HG02759 (cell line): Measurements from ENCODE around the gene FOXL2NB.
"Not testable (repeated sequence)": the region's sequence is repeated elsewhere in the genome, so short reads cannot be mapped to it uniquely, and the experiment has no call there.

ENCODE experiments used
- ATAC-seq: cut with Tn5 transposase; IDR thresholded peaks from one replicate; pipeline ENCODE4 v1.9.1; 2021; ENCODE audit warnings: mild to moderate bottlenecking, moderate library complexity; ENCODE audit not compliant: unreplicated experiment

The FOXL2NB gene

DNA sequence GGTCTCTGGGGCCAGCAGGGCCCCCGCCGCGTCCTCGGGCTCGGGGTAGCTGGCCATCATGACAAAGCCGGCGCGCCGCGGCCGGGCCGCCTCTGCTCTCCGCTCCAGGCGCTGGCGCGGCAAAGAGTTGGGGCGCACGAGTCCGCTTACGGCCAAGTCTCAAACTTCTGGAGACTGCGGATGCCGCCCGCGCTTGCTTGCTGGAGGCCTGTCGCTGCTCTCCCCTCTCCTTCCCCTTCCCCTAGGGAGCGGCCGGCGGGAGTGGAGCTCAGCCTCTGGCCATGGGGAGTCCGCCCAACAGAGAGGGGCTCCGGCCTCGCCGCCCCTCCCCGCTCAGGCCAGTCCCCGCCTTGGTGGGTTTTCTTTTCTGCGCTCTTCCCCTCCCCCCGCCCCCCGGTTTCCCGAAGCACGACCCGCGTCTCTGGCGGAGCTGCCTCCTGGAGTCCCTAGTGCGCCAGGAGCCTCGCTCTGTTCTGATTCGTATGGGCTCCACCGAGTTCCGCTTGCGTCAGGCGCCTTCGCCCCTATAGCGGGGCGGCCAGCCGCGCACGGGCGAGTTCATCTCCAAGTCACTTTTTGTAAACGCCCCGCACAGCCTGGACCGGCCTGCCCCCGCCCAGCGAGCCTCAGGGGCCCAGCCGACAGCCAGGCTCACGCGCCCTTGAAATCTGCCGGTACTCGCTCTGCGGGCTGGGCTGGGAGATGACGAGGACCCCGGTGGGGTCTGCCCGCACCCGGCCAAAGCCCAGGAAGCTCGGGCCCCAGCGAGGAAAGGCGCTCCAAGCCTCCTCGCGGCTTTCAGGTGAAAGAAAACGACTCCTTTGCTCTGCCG lies at the start of gene FOXL2NB, which contains the start of gene FOXL2:
FOXL2NB (plus strand) TSS at position 555 of the 832 bp plus-strand sequence; CDS start at position 703, 148 bp downstream.
FOXL2 (minus strand) TSS at position 475 of the 832 bp plus-strand sequence; CDS start at position 60, 415 bp downstream.
- ATAC-seq: no peak

GRCh38 chr3:138898301-138898700 lies 48.7 kb upstream of the FOXL2NB start:
- no peak for ATAC-seq

- ATAC-seq: no peak
Measured at GRCh38 chr3:138898708-138899107, 48.3 kb upstream of the FOXL2NB start.

- no peak for ATAC-seq
Measured at GRCh38 chr3:138899351-138899991, 47.5 kb upstream of the FOXL2NB start.

- no peak for ATAC-seq
Measured at GRCh38 chr3:138901567-138901966, 45.5 kb upstream of the FOXL2NB start.

GRCh38 chr3:138902171-138902570 lies 44.8 kb upstream of the FOXL2NB start:
- no peak for ATAC-seq

DNA sequence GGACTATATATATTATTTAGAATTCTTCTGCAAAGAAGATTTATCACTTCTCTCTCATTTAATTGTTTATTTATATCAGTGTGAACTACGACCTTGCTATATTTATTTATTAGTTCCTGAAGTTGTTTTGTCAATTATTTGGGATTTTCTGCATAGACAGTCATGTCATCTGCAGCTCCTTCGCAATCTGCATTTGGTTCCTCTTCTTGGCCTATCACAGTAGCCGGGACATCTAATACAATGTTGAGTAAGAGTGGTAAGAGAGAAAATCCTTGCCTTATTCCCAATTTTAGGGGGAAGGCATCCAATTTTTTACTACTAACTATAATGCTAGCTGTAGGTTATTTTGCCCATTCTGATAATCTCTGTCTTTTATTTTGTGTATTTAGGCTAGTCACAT lies 39.5 kb upstream of the FOXL2NB start:
- ATAC-seq: no peak

DNA sequence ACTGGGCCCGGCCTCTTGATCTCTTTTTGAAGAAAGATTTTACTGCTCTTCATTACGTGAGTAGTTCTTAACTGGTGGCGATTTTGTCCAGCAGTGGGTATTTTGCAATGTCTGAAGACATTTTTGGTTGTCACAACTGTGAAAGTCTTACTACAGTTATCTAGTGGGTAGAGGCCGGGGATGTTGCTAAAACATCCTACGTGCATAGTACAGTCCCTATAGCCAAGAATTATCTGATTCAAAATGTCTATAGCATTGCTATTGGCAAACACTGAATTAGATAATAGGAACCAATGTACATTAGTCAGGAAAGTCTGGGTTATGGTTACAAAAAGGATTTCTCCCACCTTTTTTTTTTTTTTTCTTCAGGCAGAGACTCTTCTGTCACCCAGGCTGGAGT lies 38.2 kb upstream of the FOXL2NB start:
- ATAC-seq: no peak

DNA sequence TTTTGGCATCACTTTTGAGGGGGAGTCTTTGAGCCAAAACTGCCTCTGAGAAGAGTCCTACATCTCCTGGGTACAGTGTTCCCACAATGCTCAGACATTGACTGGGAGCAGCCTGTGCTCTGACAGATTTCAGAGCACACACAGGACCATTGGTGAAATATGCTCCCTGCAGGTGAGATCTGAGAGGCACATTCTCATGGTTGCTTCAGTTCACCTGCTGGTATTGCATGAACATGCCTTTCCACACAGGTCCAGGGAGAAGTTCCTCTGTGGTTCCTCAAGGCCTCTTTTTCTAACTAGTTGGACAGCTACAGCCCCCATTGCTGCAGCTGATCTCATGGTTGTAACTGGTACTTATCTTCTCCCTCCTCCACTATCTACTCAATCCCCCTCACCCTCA lies 37.1 kb upstream of the FOXL2NB start:
- no peak for ATAC-seq

DNA sequence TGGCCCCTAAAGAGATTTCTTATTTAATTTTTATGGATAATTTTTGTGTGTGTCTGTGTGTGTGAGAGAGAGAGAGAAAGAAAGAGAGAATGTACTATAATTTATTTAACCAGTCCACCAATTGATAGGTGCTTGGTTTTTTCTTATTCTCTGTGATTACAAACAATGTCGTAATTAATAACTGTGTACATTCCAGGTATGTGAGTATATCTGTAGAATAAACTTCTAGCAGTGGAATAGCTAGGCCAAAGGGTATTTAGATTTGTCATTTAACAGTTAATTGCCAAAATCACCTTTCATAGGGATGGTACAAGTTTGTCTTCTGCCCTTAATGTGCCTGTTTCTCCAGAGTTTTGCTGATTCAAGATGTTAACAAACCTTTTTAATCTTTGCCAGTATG lies 35.4 kb upstream of the FOXL2NB start:
- no peak for ATAC-seq

GRCh38 chr3:138912237-138912636 lies 34.8 kb upstream of the FOXL2NB start:
- ATAC-seq: no peak

DNA sequence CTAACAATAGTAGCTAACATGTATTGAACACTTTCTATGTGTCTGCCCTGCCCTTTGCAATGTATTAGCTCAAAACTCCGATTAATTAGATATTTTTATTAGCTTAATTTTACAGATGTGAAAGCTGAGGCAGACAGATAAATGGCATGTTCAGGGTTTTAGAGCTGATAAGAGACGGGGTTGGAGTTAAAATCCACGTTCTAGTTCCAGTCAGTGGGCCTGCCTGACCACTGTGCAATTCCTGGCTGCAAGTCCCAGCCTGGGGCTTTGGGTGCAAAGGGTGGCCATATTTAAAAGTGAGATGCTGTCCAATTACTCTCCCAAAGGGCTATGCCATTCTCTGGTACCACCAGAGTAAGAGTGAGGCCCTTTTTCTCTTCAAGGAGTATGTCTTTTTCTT lies 33.3 kb upstream of the FOXL2NB start:
- no peak for ATAC-seq

DNA sequence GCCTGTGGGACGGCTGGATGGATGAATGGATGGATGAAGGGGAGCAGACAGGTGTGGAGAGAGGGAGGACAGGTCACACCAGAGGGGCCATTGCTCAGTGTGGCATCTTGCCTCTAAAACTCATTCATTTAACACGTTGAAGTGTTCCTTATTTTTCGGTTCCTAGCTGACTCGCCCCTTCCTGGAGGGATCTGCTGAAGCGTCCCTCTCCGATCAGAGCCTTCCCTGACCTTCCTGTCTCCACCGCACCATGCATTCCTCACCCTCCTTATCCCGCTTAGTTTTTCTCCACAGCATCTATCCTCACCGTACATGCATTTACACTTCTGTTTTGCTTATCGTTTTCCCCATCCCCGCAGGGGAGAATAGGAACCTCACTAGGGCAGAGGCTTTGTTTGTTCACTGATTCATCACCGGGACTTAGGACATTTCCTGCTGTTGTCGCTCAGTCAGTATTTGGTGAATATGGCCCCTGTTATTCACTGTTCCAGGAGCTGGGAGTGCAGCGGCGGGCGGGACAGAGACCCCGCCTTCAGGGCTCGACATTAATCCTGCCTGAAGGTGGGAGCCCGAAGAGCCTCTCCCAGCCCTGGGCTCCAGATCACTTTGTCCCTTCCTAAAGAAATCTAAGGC lies 32.0 kb upstream of the FOXL2NB start:
- ATAC-seq: peak; percentile 25

DNA sequence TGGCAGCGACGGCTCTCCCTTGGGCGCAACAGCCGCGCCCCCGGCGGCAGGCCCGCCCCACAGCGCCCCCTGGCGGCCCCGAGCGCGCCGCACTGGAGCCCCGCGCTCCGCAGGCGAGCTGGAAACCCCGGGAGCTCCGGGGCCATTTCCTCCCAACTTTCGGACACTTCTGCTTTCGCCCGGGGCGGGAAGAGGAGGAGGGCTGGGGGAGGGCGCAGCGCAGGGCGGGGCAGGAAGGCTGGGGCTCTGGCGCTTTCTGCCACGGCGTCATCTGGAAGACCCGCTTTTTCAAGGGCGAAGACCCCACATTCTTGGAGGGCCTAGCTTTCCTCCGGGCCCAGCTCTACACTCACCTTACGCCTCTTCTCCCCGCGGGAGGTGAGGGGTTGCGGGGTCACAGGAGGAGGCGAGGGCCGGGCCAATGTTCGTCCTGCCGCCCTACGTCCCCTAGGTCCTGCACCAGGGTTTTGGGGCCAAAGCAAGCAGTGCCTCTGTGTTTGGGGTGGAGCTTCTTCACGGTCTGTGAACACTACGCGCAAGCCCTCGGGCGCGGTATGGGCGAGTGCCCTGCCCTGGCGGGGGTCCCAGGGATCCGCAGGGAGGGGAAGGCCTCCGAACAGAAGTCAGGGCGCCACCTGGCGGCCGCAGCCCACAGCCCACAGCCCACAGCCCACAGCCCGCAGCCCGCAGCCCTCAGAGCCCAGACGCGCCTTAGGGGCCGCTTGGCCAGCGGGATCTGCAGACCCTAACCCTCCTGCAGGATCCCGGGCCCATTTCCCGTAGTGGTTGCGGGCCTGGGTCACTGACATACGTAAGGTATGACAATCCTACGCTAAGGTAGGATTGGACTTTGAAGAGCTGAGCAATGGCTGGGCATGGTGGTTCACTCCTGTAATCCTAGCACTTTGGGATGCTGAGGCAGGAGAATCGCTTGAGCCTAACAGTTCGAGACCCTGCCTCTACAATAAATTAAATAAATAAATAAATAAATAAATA lies 31.2 kb upstream of the FOXL2NB start:
- ATAC-seq: peak; percentile 90

GRCh38 chr3:138916824-138917223 lies 30.2 kb upstream of the FOXL2NB start:
- ATAC-seq: no peak

DNA sequence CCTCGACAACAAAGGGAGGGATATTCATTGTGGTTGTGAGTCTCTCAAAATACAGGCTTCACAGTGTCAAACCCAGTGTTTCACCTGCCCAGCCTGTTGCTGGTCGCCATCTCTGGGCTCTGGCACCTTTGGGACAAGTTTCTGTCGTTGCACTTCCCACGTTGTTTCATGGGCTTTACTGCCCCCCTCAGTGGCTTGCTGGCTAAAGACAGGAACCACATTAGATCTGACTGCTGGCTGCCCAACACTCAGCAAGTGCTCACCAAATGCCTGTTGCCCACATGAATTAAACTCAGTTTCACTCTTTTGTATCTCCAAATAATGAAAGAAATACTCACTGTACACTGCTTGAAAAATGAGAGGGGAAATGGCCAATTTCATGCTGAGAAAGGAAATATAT lies 27.7 kb upstream of the FOXL2NB start:
- ATAC-seq: no peak

GRCh38 chr3:138921316-138922292 lies 25.4 kb upstream of the FOXL2NB start:
- ATAC-seq: no peak

- not testable (repeated sequence) for ATAC-seq
Measured at GRCh38 chr3:138922400-138922799, 24.6 kb upstream of the FOXL2NB start.

- peak; percentile 72 for ATAC-seq
Measured at GRCh38 chr3:138923531-138923994, 23.5 kb upstream of the FOXL2NB start.
